OCI-LY7 (cell line): ENCODE measurements around the gene CDC25B. TPM values are rescaled to one million over a fixed set of nuclear protein-coding genes. Genes with fewer than 3 reads are reported as not detected.
A peak's percentile ranks its signal among the peaks of the same experiment; 100 is the strongest.

Experiments used
- BruUV-seq: library from RNA; stranded (reverse); fragments of 400-500 nt; replicated peaks from 2 replicates; lab custom pipeline; 2021; lab: Mats Ljungman, UMichigan
- CTCF ChIA-PET: fragments of 300-600 bp; sonication (Branson Sonifier 250); formaldehyde crosslinking; loops from one replicate; lab custom pipeline; 2022; ENCODE audit warnings: antibody characterized with exemption; ENCODE audit not compliant: unreplicated experiment; lab: Charles Lee
- POLR2A ChIA-PET: fragments of 300-600 bp; sonication (Branson Sonifier 250); formaldehyde crosslinking; loops from one replicate; lab custom pipeline; 2022; ENCODE audit warnings: antibody characterized with exemption; lab: Charles Lee
- DNase-seq: peaks from one replicate; pipeline ENCODE4 v3.0.0-alpha.2; 2015; ENCODE audit warnings: low spot score
- H2AFZ ChIP-seq: fragments of 200-600 bp; sonication (generic), shearing (Covaris generic); 2 replicates; pipeline ENCODE4 v1.6.1; 2014; ENCODE audit warnings: mild to moderate bottlenecking, antibody characterized with exemption, low read length, moderate library complexity
- H3K27ac ChIP-seq: fragments of 200-600 bp; sonication (generic); 2 replicates; pipeline ENCODE4 v1.5.1; 2014; ENCODE audit warnings: mixed run types, low read depth, mild to moderate bottlenecking, moderate library complexity, low read length, inconsistent platforms; ENCODE audit not compliant: poor library complexity, severe bottlenecking
- H3K36me3 ChIP-seq: fragments of 200-600 bp; sonication (generic); 2 replicates; pipeline ENCODE4 v1.6.1; 2014; ENCODE audit warnings: mild to moderate bottlenecking, antibody characterized with exemption, low read length, moderate library complexity, mixed read lengths; ENCODE audit not compliant: insufficient read depth
- H3K4me1 ChIP-seq: fragments of 200-600 bp; sonication (generic); 2 replicates; pipeline ENCODE4 v1.5.1; 2014; ENCODE audit warnings: mild to moderate bottlenecking, low read length; ENCODE audit not compliant: insufficient read depth, poor library complexity, severe bottlenecking
- H3K4me2 ChIP-seq: fragments of 200-600 bp; sonication (generic); 2 replicates; pipeline ENCODE4 v1.6.1; 2014; ENCODE audit warnings: mild to moderate bottlenecking, low read length
- H3K4me3 ChIP-seq: fragments of 200-600 bp; sonication (generic); 2 replicates; pipeline ENCODE4 v1.5.1; 2014; ENCODE audit warnings: mild to moderate bottlenecking, low read depth, low read length; ENCODE audit not compliant: poor library complexity, severe bottlenecking
- H3K79me2 ChIP-seq: fragments of 200-600 bp; sonication (generic); 2 replicates; pipeline ENCODE4 v1.6.1; 2016; ENCODE audit warnings: low read depth, mild to moderate bottlenecking, low read length, moderate library complexity, mixed read lengths; ENCODE audit not compliant: insufficient read depth
- H3K9me2 ChIP-seq: fragments of 200-600 bp; sonication (generic); 2 replicates; pipeline ENCODE4 v1.6.1; 2016; ENCODE audit warnings: mild to moderate bottlenecking, low read length, mixed read lengths; ENCODE audit not compliant: insufficient read depth
- H3K9me3 ChIP-seq: fragments of 200-600 bp; sonication (generic); 2 replicates; pipeline ENCODE4 v1.6.1; 2014; ENCODE audit warnings: mild to moderate bottlenecking, mixed run types, low read length, mixed read lengths
- H4K20me1 ChIP-seq: fragments of 200-600 bp; sonication (generic); 2 replicates; pipeline ENCODE4 v1.6.1; 2014; ENCODE audit warnings: mild to moderate bottlenecking, antibody characterized with exemption, low read length, moderate library complexity, mixed read lengths; ENCODE audit not compliant: insufficient read depth
- EZH2phosphoT487 ChIP-seq: fragments of 200-600 bp; sonication (generic); IDR thresholded peaks from 2 replicates; pipeline ENCODE4 v1.6.1; 2018; ENCODE audit warnings: low read depth, borderline replicate concordance, mild to moderate bottlenecking, mixed run types, antibody characterized with exemption, low read length, moderate library complexity, mixed read lengths
- intact Hi-C: fragments of 100-400 bp; cut with micrococcal nuclease; formaldehyde crosslinking; loops from one replicate; pipeline ENCODE4 v1.10.0; 2022; ENCODE audit not compliant: unreplicated experiment
- total RNA-seq, 2 experiments: library from RNA; depleted of rRNA in 1 of 2; stranded (reverse); fragments of >200 nt in 1 of 2; shearing (Covaris generic) in 1 of 2; gene quantifications; 2 replicates each; pipeline ENCODE4 v1.2.3, GENCODE V29; 2014 to 2022
- TF ChIP-seq, protein P1 (sequence below): fragments of 200-600 bp; sonication (generic); conservative IDR thresholded peaks from 2 replicates; pipeline ENCODE4 v1.5.1; 2014; ENCODE audit warnings: mild to moderate bottlenecking, antibody characterized with exemption, low read length, moderate library complexity, mixed read lengths

The CDC25B gene
- total RNA-seq, 2 experiments from 2014 or later = 89.2 to 119 TPM

DNA sequence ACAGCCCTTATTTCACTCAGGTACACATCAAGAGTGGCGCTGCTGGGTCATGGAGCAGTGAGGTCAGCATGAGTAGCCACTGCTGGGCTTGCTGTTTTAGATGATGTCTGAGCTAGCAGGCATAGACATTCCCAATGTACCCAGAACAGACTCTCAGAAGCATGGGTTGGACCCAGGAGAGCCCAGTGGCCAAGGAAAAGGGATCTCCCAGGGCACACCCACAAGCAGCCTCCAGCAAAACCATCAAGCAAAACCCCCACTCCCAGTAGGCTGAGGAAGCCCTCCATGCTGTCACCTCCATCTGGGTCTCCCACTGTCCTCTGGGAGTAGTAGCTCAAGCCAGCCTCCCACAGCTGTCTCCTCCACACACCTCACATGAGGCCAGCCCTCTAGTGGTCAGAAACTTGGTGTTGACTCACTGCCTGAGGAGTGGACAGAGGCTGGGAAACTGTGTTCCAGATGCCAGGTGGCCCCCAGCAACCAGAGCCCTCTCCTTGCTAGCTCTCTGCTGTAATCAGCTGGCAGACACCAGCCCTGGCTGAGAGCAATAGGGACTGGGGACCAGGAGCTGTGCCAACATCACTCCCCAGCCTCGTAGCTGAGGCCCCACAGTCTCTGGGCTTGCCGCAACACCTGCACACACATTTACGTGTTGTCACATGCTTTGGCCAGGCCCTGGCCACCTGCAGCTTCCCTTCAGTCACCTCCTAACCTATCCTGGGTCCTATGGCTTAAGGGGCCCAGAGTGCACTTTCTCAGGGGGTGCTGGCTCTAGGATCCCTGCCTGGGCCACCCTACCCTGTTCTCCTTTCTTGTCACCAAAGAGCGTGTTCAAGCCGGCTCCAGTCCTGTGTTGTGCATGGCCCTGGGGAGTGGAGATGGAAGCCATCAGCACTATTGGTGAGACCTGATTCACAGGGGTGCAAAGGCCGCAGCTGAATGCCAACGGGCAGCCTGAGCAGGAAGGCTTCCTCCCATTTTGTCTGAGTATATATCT is 22.3 kb downstream of the CDC25B start:
- H2AFZ ChIP-seq = peak overlapping the region; percentile 76
- H3K4me2 ChIP-seq = peak overlapping the region; percentile 47
- intact Hi-C loops = no loop called here
- H3K27ac ChIP-seq = peak overlapping the region; percentile 32
- ChIA-PET POLR2A (interaction anchor here (0.6 to 1.8 kb wide), 5 partner anchors 18 to 342 kb away, joined by 3 to 8 read pairs (median 4); partner anchors contain the start of genes ADISSP and CDC25B), CTCF (interaction anchor here (0.7 to 1.4 kb wide), 7 partner anchors 10 to 66 kb away, joined by 3 to 9 read pairs (median 3); partner anchors contain the start of gene CDC25B)
- TF ChIP-seq, protein P1, sequence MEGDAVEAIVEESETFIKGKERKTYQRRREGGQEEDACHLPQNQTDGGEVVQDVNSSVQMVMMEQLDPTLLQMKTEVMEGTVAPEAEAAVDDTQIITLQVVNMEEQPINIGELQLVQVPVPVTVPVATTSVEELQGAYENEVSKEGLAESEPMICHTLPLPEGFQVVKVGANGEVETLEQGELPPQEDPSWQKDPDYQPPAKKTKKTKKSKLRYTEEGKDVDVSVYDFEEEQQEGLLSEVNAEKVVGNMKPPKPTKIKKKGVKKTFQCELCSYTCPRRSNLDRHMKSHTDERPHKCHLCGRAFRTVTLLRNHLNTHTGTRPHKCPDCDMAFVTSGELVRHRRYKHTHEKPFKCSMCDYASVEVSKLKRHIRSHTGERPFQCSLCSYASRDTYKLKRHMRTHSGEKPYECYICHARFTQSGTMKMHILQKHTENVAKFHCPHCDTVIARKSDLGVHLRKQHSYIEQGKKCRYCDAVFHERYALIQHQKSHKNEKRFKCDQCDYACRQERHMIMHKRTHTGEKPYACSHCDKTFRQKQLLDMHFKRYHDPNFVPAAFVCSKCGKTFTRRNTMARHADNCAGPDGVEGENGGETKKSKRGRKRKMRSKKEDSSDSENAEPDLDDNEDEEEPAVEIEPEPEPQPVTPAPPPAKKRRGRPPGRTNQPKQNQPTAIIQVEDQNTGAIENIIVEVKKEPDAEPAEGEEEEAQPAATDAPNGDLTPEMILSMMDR = peak; percentile 76
- TF ChIP-seq EZH2phosphoT487 = no peak
- H4K20me1 ChIP-seq = no peaks in the 10 kb centered on the region
- H3K4me1 ChIP-seq = peaks cover 37% of the 10 kb centered on the region
- H3K9me3 ChIP-seq = no peaks in the 10 kb centered on the region
- peaks cover 9% of the 10 kb centered on the region; the same call in 1 of the 2 replicates for H3K79me2 ChIP-seq
- H3K36me3 ChIP-seq = peaks cover 7% of the 10 kb centered on the region; the same call in 1 of the 2 replicates
- peak; percentile 79 for DNase-seq
- no TSS peak for BruUV-seq
- no peak overlapping the region for H3K4me3 ChIP-seq
- H3K9me2 ChIP-seq = no peaks in the 10 kb centered on the region

DNA sequence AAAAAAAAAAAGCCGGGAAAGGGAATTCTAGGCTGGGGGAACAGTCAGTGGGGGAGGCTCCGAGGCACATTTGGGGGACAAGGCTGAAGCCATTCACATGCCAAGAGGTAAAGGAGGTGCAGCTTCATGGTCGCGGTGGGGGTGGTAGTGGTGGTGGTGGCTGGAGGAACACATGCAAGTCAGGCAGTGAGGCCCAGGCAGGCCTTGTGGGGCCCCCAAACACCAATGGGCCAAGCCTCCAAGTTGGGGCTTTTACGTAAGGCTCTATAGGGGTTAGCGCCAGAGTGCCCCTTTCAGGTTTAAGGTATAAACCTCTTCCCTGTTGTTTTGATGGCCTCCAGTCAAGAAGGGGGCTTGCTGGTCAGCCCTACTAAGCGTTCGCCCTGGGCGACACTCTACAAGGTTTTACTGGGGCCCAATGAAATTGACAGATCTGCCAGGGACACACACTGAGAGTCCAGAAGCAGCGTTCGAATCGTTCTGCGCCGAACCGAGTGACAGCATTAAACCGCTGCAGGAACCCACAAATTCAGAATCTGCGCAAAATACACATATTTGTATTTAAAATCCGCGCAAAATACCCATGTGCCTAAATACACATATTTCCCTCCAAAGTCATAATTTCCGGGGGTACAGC is 23.4 kb downstream of the CDC25B start:
- ChIA-PET CTCF (interaction anchor here (1.0 to 2.5 kb wide), 3 partner anchors 17 to 33 kb away, joined by 3 to 9 read pairs (median 4); partner anchors contain the start of gene CENPB), POLR2A (interaction anchor here (0.6 to 2.5 kb wide), 7 partner anchors 19 to 664 kb away, joined by 3 to 16 read pairs (median 4); partner anchors contain the start of genes ADISSP and CENPB)
- peak overlapping the region; percentile 70 for H3K27ac ChIP-seq
- H3K79me2 ChIP-seq = peaks cover 9% of the 10 kb centered on the region; the same call in 1 of the 2 replicates
- no TSS peak for BruUV-seq
- H2AFZ ChIP-seq = peak overlapping the region; percentile 94; the same call in 1 of the 2 replicates
- no peaks in the 10 kb centered on the region for H3K9me3 ChIP-seq
- no peaks in the 10 kb centered on the region for H3K9me2 ChIP-seq
- H3K4me3 ChIP-seq = peak overlapping the region; percentile 91
- peaks cover 13% of the 10 kb centered on the region; the same call in 1 of the 2 replicates for H3K36me3 ChIP-seq
- peak overlapping the region; percentile 99 for H3K4me2 ChIP-seq
- no peaks in the 10 kb centered on the region for H4K20me1 ChIP-seq
- intact Hi-C loops = loop anchor here (1.0 kb wide), 3 partner anchors 23 to 32 kb away; partner anchors contain the start of genes CDC25B and MAVS
- H3K4me1 ChIP-seq = peaks cover 37% of the 10 kb centered on the region
- TF ChIP-seq, protein P1 = no peak
- TF ChIP-seq EZH2phosphoT487 = no peak
- DNase-seq = peak; percentile 47
